K562 (cell line): ENCODE data around the gene RHOB. TPM values are rescaled to one million over a fixed set of nuclear protein-coding genes. Genes with fewer than 3 reads are reported as not detected.

Source experiments
- ATAC-seq: fragments of 200-7000 bp; cut with Tn5 transposase; 3 replicates; pipeline ENCODE4 v1.9.1; 2020; ENCODE audit warnings: moderate library complexity
- BruUV-seq: library from RNA; stranded (reverse); fragments of 400-500 nt; replicated peaks from 2 replicates; lab custom pipeline; 2021; lab: Mats Ljungman, UMichigan
- CTCF ChIA-PET: fragments of 300-600 bp; formaldehyde crosslinking; extraction: SDS; loops from one replicate; lab custom pipeline; 2021; ENCODE audit warnings: low intra/inter-chr PET ratio; lab: Yijun Ruan, JAX
- POLR2A ChIA-PET: fragments of 300-600, 350-650 bp; sonication (Branson Sonifier 250); formaldehyde crosslinking; extraction: SDS; loops from one replicate; lab custom pipeline; 2021; ENCODE audit warnings: antibody characterized with exemption, inconsistent platforms; lab: Yijun Ruan, JAX
- DNase-seq, 4 experiments: peaks; one replicate each; pipeline versions ENCODE4 v3.0.0 to v3.0.0-alpha.2; 2011 to 2018; ENCODE audit warnings: low spot score in 3 of 4, mixed read lengths in 3 of 4; ENCODE audit errors: extremely low read depth in 1 of 4
- FAIRE-seq: peaks from 2 replicates; lab custom pipeline; 2011; peaks lifted over from hg19 to GRCh38; lab: Jason Lieb, UNC
- H2AFZ ChIP-seq: 2 replicates; pipeline ENCODE4 v1.6.0; 2011; ENCODE audit warnings: low read depth, low read length, control low read depth, inconsistent platforms
- H3K27ac ChIP-seq: fragments of 200-600 bp; 3 replicates; pipeline ENCODE4 v1.8.0; 2011; ENCODE audit warnings: low read depth, mild to moderate bottlenecking, control low read depth, inconsistent platforms, low read length, moderate library complexity, mixed read lengths; ENCODE audit errors: extremely low read depth
- H3K27me3 ChIP-seq, 2 experiments: fragments of 300-600 bp in 1 of 2; 2 replicates in 1 of 2; 3 replicates in 1 of 2; pipeline versions ENCODE4 v1.6.0 to v1.8.0; 2011; ENCODE audit warnings: inconsistent platforms in 2 of 2, low read length in 2 of 2, mild to moderate bottlenecking in 1 of 2, mixed read lengths in 1 of 2, moderate library complexity in 1 of 2; ENCODE audit not compliant: control insufficient read depth in 2 of 2, insufficient read depth in 2 of 2
- H3K36me3 ChIP-seq: fragments of 300-600 bp; 3 replicates; pipeline ENCODE4 v1.8.0; 2011; ENCODE audit warnings: mild to moderate bottlenecking, low read length, inconsistent platforms; ENCODE audit not compliant: control insufficient read depth, insufficient read depth
- H3K4me1 ChIP-seq, 2 experiments: fragments of 200-600 bp in 1 of 2; replicated peaks in 1 of 2; 2 replicates in 1 of 2; 3 replicates in 1 of 2; pipeline versions ENCODE4 v1.5.1 to v1.8.0; 2011; ENCODE audit warnings: inconsistent platforms in 2 of 2, low read length in 2 of 2, mild to moderate bottlenecking in 1 of 2, mixed read lengths in 1 of 2, moderate library complexity in 1 of 2; ENCODE audit not compliant: control insufficient read depth in 2 of 2, insufficient read depth in 2 of 2
- H3K4me2 ChIP-seq: 2 replicates; pipeline ENCODE4 v1.6.1; 2011; ENCODE audit warnings: low read length, control low read depth, inconsistent platforms, mixed read lengths; ENCODE audit not compliant: insufficient read depth
- H3K4me3 ChIP-seq: fragments of 200-600 bp; sonication (generic), shearing (Covaris generic); 2 replicates; pipeline ENCODE4 v1.5.1; 2016; ENCODE audit warnings: control low read depth, inconsistent platforms
- H3K79me2 ChIP-seq: fragments of 200-600 bp; 3 replicates; pipeline ENCODE4 v1.8.0; 2011; ENCODE audit warnings: low read length, inconsistent platforms; ENCODE audit not compliant: control insufficient read depth, insufficient read depth
- H3K9ac ChIP-seq, 2 experiments: 2 replicates each; pipeline versions ENCODE4 v1.6.0 to v1.6.1; 2011; ENCODE audit warnings: low read depth in 2 of 2, low read length in 2 of 2, control low read depth in 1 of 2, inconsistent platforms in 1 of 2, mild to moderate bottlenecking in 1 of 2, mixed read lengths in 1 of 2; ENCODE audit not compliant: insufficient read depth in 1 of 2
- H3K9me1 ChIP-seq: one replicate; pipeline ENCODE4 v1.6.0; 2011; ENCODE audit warnings: inconsistent platforms, mild to moderate bottlenecking, low read length, moderate library complexity; ENCODE audit not compliant: control insufficient read depth, insufficient read depth
- H3K9me3 ChIP-seq: replicated peaks from 2 replicates; pipeline ENCODE4 v1.5.1; 2011; ENCODE audit warnings: low read depth, low read length, inconsistent platforms; ENCODE audit not compliant: control insufficient read depth, insufficient read depth
- H4K20me1 ChIP-seq: replicated peaks from 2 replicates; pipeline ENCODE4 v1.6.1; 2011; ENCODE audit warnings: low read length, inconsistent platforms, mixed read lengths; ENCODE audit not compliant: control insufficient read depth, insufficient read depth
- GTF3C2 ChIP-seq: IDR thresholded peaks from 3 replicates; pipeline ENCODE4 v1.6.1; 2011; ENCODE audit warnings: borderline replicate concordance, mild to moderate bottlenecking, moderate library complexity; ENCODE audit not compliant: insufficient read length; ENCODE audit errors: extremely low read depth
- ZNF592 ChIP-seq: fragments of 450-650 bp; IDR thresholded peaks from 2 replicates; pipeline ENCODE4 v1.6.1; 2017; ENCODE audit warnings: antibody characterized with exemption, mild to moderate bottlenecking
- WGBS: fragments of 100-300 bp; shearing (Covaris generic); methylation state at CpG from one replicate; pipeline ENCODE4 v1.1.6; 2016; ENCODE audit warnings: low coverage, mixed read lengths; ENCODE audit not compliant: insufficient coverage; ENCODE audit errors: missing lambda C conversion rate; 5-methylcytosine and 5-hydroxymethylcytosine counted together
- in situ Hi-C: fragments of 300-500 bp; cut with MboI; formaldehyde crosslinking; loops from 4 replicates; pipeline ENCODE4 v1.15.0; 2018; ENCODE audit warnings: inconsistent platforms, mixed read lengths
- intact Hi-C: fragments of 100-400 bp; cut with micrococcal nuclease; formaldehyde crosslinking; loops from 2 replicates; pipeline ENCODE4 v1.14.2; 2022
- polyA plus RNA-seq, 8 experiments: library from polyadenylated mRNA; depleted of rRNA in 4 of 8; stranded (reverse) in 5 of 8; unstranded in 3 of 8; fragments of >200 nt; fragmentation: Nextera tagmentation in 2 of 8; fragmentation: Illumina TruSeq in 1 of 8; extraction: Ambion mirVana in 2 of 8; extraction: Trizol in 1 of 8; gene quantifications; 2 replicates each; pipeline versions ENCODE4 v1.2.1 to v1.2.3, GENCODE V29; 2011 to 2014; ENCODE audit warnings: inconsistent platforms in 1 of 8, missing spikeins in 1 of 8
- total RNA-seq, 7 experiments: library from RNA; depleted of rRNA in 6 of 7; stranded (reverse); fragments of >200 nt in 6 of 7; fragmentation: Illumina TruSeq in 2 of 7; extraction: Trizol in 2 of 7; gene quantifications; 2 replicates each; pipeline versions ENCODE4 v1.2.1 to v1.2.3, GENCODE V29; 2011 to 2021; ENCODE audit warnings: low replicate concordance in 1 of 7
- TF ChIP-seq, protein P1 (sequence below): fragments of 250-450 bp; sonication (Bioruptor Pico); IDR thresholded peaks from 2 replicates; pipeline ENCODE4 v1.8.0; 2022; ENCODE audit warnings: moderate library complexity, mild to moderate bottlenecking, inconsistent platforms
- TF ChIP-seq, protein P2 (sequence below), 2 experiments: IDR thresholded peaks in 1 of 2; conservative IDR thresholded peaks in 1 of 2; 2 replicates each; pipeline ENCODE4 v1.6.1; 2016; ENCODE audit warnings: low read depth in 2 of 2, mild to moderate bottlenecking in 1 of 2, missing compliant biosample characterization in 1 of 2, missing genetic modification characterization in 1 of 2, moderate library complexity in 1 of 2

Gene RHOB
- total and polyA plus RNA-seq, 9 of the 15 experiments (the other 6 are each of a cell fraction or from before 2014, with no cell fraction given) = 0.07 to 4.8 (median 1.1) TPM

DNA sequence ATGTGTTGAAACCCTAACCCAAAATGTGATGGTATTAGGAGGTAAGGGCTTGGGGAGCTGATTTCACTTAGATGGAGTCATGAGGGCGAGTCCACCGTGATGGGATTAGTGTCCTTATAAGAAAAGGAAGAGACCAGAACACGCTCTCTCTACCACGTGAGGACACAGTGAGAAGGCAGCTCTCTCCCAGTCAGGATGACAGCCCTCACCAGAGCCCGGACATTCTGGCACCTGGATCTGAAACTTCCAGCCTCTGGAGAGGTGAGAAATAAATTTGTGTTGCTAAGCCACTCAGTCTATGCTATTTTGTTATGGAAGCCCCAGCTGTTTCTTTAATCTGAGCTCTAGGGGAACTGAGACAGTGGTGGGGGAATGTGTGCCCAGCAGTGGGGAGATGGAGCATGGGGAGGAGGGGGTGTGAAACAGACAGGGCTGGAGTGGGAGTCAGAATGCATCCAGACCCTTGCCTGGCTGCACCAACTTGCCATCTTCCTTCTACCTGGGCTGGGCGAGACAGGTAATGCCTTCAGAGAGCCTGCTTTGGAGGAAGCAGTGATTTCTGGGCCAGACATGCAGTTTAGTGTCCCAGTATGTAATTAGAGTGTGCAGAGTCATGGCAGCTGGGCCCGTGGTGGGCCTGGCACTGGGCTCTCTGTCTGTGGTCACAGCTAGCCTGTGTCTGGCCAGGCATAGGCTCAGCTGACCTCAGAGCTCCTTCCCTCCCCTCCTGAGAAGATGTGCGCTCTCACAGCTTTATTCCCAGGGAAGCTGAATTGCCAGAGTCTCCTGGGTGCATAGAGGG lies 38.1 kb downstream of the RHOB start:
- Histone ChIP-seq H3K79me2 (no peaks in the 10 kb centered on the region), H3K9ac (no peak overlapping the region), H4K20me1 (no peaks in the 10 kb centered on the region), H3K4me2 (no peak overlapping the region), H3K9me3 (no peaks in the 10 kb centered on the region), H3K36me3 (no peaks in the 10 kb centered on the region), H3K4me3 (no peak overlapping the region), H3K27ac (no peak overlapping the region), H2AFZ (no peak overlapping the region), H3K4me1 (no peaks in the 10 kb centered on the region; a peak in 1 of 5 replicates), H3K27me3 (peaks cover 10 to 58% of the 10 kb centered on the region in 2 experiments; a peak in 3 of 5 replicates), H3K9me1 (no peaks in the 10 kb centered on the region)
- ChIA-PET CTCF (no interaction called here), POLR2A (interaction anchor here (0.6 to 1.6 kb wide), 6 partner anchors 11 to 58 kb away, joined by 3 to 10 read pairs (median 3); no protein-coding TSS in a partner anchor)
- intact Hi-C loops = no loop called here
- WGBS = 3% methylated on average over 5 of the region's 8 CpGs
- ATAC-seq = no peak
- in situ Hi-C loops = no loop called here
- FAIRE-seq = no peak
- no TSS peak for BruUV-seq
- no peak for DNase-seq
- no peak for TF ChIP-seq GTF3C2
- no peak for TF ChIP-seq ZNF592
- TF ChIP-seq, protein P1, sequence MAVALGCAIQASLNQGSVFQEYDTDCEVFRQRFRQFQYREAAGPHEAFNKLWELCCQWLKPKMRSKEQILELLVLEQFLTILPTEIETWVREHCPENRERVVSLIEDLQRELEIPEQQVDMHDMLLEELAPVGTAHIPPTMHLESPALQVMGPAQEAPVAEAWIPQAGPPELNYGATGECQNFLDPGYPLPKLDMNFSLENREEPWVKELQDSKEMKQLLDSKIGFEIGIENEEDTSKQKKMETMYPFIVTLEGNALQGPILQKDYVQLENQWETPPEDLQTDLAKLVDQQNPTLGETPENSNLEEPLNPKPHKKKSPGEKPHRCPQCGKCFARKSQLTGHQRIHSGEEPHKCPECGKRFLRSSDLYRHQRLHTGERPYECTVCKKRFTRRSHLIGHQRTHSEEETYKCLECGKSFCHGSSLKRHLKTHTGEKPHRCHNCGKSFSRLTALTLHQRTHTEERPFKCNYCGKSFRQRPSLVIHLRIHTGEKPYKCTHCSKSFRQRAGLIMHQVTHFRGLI (CRISPR knock-in tag) = no peak
- TF ChIP-seq, protein P2, sequence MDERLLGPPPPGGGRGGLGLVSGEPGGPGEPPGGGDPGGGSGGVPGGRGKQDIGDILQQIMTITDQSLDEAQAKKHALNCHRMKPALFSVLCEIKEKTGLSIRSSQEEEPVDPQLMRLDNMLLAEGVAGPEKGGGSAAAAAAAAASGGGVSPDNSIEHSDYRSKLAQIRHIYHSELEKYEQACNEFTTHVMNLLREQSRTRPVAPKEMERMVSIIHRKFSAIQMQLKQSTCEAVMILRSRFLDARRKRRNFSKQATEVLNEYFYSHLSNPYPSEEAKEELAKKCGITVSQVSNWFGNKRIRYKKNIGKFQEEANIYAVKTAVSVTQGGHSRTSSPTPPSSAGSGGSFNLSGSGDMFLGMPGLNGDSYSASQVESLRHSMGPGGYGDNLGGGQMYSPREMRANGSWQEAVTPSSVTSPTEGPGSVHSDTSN (CRISPR knock-in tag; IDR thresholded peaks at IDR 0.05; ENCODE audit: low read depth) = no peak
- TF ChIP-seq, protein P2 (tag; conservative IDR thresholded peaks at IDR 0.05; ENCODE audit: low read depth) = no peak
